SJSA1 (cell line): ENCODE results near the gene SGMS2. TPM values are rescaled to one million over a fixed set of nuclear protein-coding genes. Genes with fewer than 3 reads are reported as not detected.
A peak's percentile ranks its signal among the peaks of the same experiment; 100 is the strongest.
"Not testable (repeated sequence)": the region's sequence is repeated elsewhere in the genome, so short reads cannot be mapped to it uniquely, and the experiment has no call there.

ENCODE experiments used
- DNase-seq, 2 experiments: peaks; one replicate each; pipeline ENCODE4 v3.0.0-alpha.2; 2015 to 2020; ENCODE audit warnings: low spot score in 2 of 2, low read depth in 1 of 2
- H3K27ac ChIP-seq: fragments of 250-450 bp; sonication (Bioruptor Pico); 2 replicates; pipeline ENCODE4 v1.5.1; 2020; ENCODE audit warnings: mild to moderate bottlenecking, moderate library complexity
- H3K27me3 ChIP-seq: fragments of 250-450 bp; sonication (Bioruptor Pico); replicated peaks from 2 replicates; pipeline ENCODE4 v1.5.1; 2020; ENCODE audit warnings: mild to moderate bottlenecking, moderate library complexity
- H3K36me3 ChIP-seq: fragments of 250-450 bp; sonication (Bioruptor Pico); 2 replicates; pipeline ENCODE4 v1.5.1; 2020; ENCODE audit warnings: mild to moderate bottlenecking
- H3K4me1 ChIP-seq: fragments of 250-450 bp; sonication (Bioruptor Pico); replicated peaks from 2 replicates; pipeline ENCODE4 v1.6.1; 2021; ENCODE audit warnings: mild to moderate bottlenecking
- H3K4me3 ChIP-seq: fragments of 250-450 bp; sonication (Bioruptor Pico); 2 replicates; pipeline ENCODE4 v1.5.1; 2020; ENCODE audit warnings: mild to moderate bottlenecking
- H3K9me3 ChIP-seq: fragments of 250-450 bp; sonication (Bioruptor Pico); replicated peaks from 2 replicates; pipeline ENCODE4 v1.5.1; 2020; ENCODE audit warnings: mild to moderate bottlenecking
- total RNA-seq: library from RNA; depleted of rRNA; stranded (reverse); fragments of >200 nt; shearing (Covaris generic); gene quantifications from 2 replicates; pipeline ENCODE4 v1.2.3, GENCODE V29; 2014

SGMS2 gene
- total RNA-seq, 1 experiment from 2014 or later = 37.7 TPM

GRCh38 chr4:107896158-107896645 lies 71.5 kb downstream of the SGMS2 start:
- Histone ChIP-seq H3K4me1 (peaks cover 19% of the 10 kb centered on the region), H3K36me3 (no peaks in the 10 kb centered on the region), H3K27ac (peak overlapping the region; percentile 11), H3K27me3 (no peaks in the 10 kb centered on the region), H3K4me3 (no peak overlapping the region), H3K9me3 (no peaks in the 10 kb centered on the region)
- DNase-seq = peak; percentile 73 to 94

- no peaks in the 10 kb centered on the region for H3K36me3 ChIP-seq
- H3K9me3 ChIP-seq = no peaks in the 10 kb centered on the region
- H3K27ac ChIP-seq = peak overlapping the region; percentile 11
- H3K27me3 ChIP-seq = no peaks in the 10 kb centered on the region
- peaks cover 19% of the 10 kb centered on the region for H3K4me1 ChIP-seq
- no peak for DNase-seq
- no peak overlapping the region for H3K4me3 ChIP-seq
Observed at GRCh38 chr4:107896646-107897045, 71.9 kb downstream of the SGMS2 start.

- DNase-seq = no peak
- Histone ChIP-seq H3K27me3 (no peaks in the 10 kb centered on the region), H3K27ac (no peak overlapping the region), H3K4me3 (no peak overlapping the region), H3K36me3 (no peaks in the 10 kb centered on the region), H3K4me1 (peaks cover 19% of the 10 kb centered on the region), H3K9me3 (no peaks in the 10 kb centered on the region)
Observed at GRCh38 chr4:107897823-107898222, 73.1 kb downstream of the SGMS2 start.

GRCh38 chr4:107900067-107900466 lies 75.3 kb downstream of the SGMS2 start:
- Histone ChIP-seq H3K4me3 (no peak overlapping the region), H3K4me1 (peaks cover 16% of the 10 kb centered on the region), H3K9me3 (no peaks in the 10 kb centered on the region), H3K27ac (no peak overlapping the region), H3K36me3 (no peaks in the 10 kb centered on the region), H3K27me3 (no peaks in the 10 kb centered on the region)
- no peak for DNase-seq

- Histone ChIP-seq H3K4me3 (no peak overlapping the region), H3K27me3 (no peaks in the 10 kb centered on the region), H3K27ac (no peak overlapping the region), H3K4me1 (peaks cover 11% of the 10 kb centered on the region), H3K36me3 (no peaks in the 10 kb centered on the region), H3K9me3 (no peaks in the 10 kb centered on the region)
- DNase-seq = no peak
Observed at GRCh38 chr4:107900508-107900907, 75.8 kb downstream of the SGMS2 start.

GRCh38 chr4:107901213-107901934 lies 76.6 kb downstream of the SGMS2 start:
- Histone ChIP-seq H3K36me3 (no peaks in the 10 kb centered on the region), H3K27ac (no peak overlapping the region), H3K27me3 (no peaks in the 10 kb centered on the region), H3K4me3 (no peak overlapping the region), H3K4me1 (peaks cover 7% of the 10 kb centered on the region), H3K9me3 (no peaks in the 10 kb centered on the region)
- DNase-seq = no peak

- Histone ChIP-seq H3K9me3 (no peaks in the 10 kb centered on the region), H3K36me3 (no peaks in the 10 kb centered on the region)
Observed at GRCh38 chr4:107902715-107903114, 78.0 kb downstream of the SGMS2 start.

GRCh38 chr4:107905082-107905481 lies 80.3 kb downstream of the SGMS2 start:
- H3K4me1 ChIP-seq, DNase-seq, H3K36me3 ChIP-seq, H3K4me3 ChIP-seq, H3K9me3 ChIP-seq, H3K27me3 ChIP-seq, H3K27ac ChIP-seq: not testable (repeated sequence)

More at GRCh38 chr4:107902715-107903114, 78.0 kb downstream of the SGMS2 start:
- no peak overlapping the region for H3K27ac ChIP-seq
- no peak for DNase-seq
- H3K27me3 ChIP-seq = no peaks in the 10 kb centered on the region
- H3K4me1 ChIP-seq = no peaks in the 10 kb centered on the region
- H3K4me3 ChIP-seq = no peak overlapping the region

GRCh38 chr4:107906458-107907100 lies 81.8 kb downstream of the SGMS2 start:
- no peaks in the 10 kb centered on the region for H3K9me3 ChIP-seq
- DNase-seq = no peak
- H3K27me3 ChIP-seq = no peaks in the 10 kb centered on the region
- no peak overlapping the region for H3K4me3 ChIP-seq
- H3K4me1 ChIP-seq = no peaks in the 10 kb centered on the region
- no peak overlapping the region for H3K27ac ChIP-seq
- no peaks in the 10 kb centered on the region for H3K36me3 ChIP-seq

GRCh38 chr4:107908377-107908776 lies 83.6 kb downstream of the SGMS2 start:
- H3K9me3 ChIP-seq = no peaks in the 10 kb centered on the region
- no peaks in the 10 kb centered on the region for H3K4me1 ChIP-seq
- no peak overlapping the region for H3K27ac ChIP-seq
- no peak for DNase-seq
- no peaks in the 10 kb centered on the region for H3K36me3 ChIP-seq
- H3K4me3 ChIP-seq = no peak overlapping the region
- H3K27me3 ChIP-seq = no peaks in the 10 kb centered on the region

GRCh38 chr4:107913283-107913899 lies 88.7 kb downstream of the SGMS2 start:
- H3K4me1 ChIP-seq = no peaks in the 10 kb centered on the region
- no peaks in the 10 kb centered on the region for H3K36me3 ChIP-seq
- no peaks in the 10 kb centered on the region for H3K27me3 ChIP-seq
- H3K4me3 ChIP-seq = no peak overlapping the region
- peak in 1 of 2 experiments; percentile 53 for DNase-seq
- no peak overlapping the region for H3K27ac ChIP-seq
- H3K9me3 ChIP-seq = no peaks in the 10 kb centered on the region

GRCh38 chr4:107915220-107915619 lies 90.5 kb downstream of the SGMS2 start:
- H3K36me3 ChIP-seq = no peaks in the 10 kb centered on the region
- no peaks in the 10 kb centered on the region for H3K4me1 ChIP-seq
- DNase-seq = no peak
- H3K4me3 ChIP-seq = no peak overlapping the region
- H3K9me3 ChIP-seq = no peaks in the 10 kb centered on the region
- H3K27ac ChIP-seq = no peak overlapping the region
- no peaks in the 10 kb centered on the region for H3K27me3 ChIP-seq

- Histone ChIP-seq H3K27me3 (no peaks in the 10 kb centered on the region), H3K27ac (no peak overlapping the region), H3K4me1 (peaks cover 2% of the 10 kb centered on the region), H3K4me3 (no peak overlapping the region), H3K36me3 (no peaks in the 10 kb centered on the region), H3K9me3 (no peaks in the 10 kb centered on the region)
- DNase-seq = no peak
Observed at GRCh38 chr4:107916623-107917022, 91.9 kb downstream of the SGMS2 start.

- Histone ChIP-seq H3K27me3 (no peaks in the 10 kb centered on the region), H3K4me1 (peaks cover 11% of the 10 kb centered on the region)
- no peak for DNase-seq
Observed at GRCh38 chr4:107917500-107917899, 92.8 kb downstream of the SGMS2 start.

More at GRCh38 chr4:107917500-107917899, 92.8 kb downstream of the SGMS2 start:
- Histone ChIP-seq H3K36me3 (no peaks in the 10 kb centered on the region), H3K9me3 (no peaks in the 10 kb centered on the region), H3K27ac (no peak overlapping the region), H3K4me3 (no peak overlapping the region)
